H9 (cell line): ENCODE results near the gene PPP2R2B. TPM values are rescaled to one million over a fixed set of nuclear protein-coding genes. Genes with fewer than 3 reads are reported as not detected.

Source experiments
- DNase-seq: peaks from one replicate; pipeline ENCODE4 v3.0.0-alpha.2; 2017
- H2AFZ ChIP-seq: one replicate; pipeline ENCODE4 v1.6.1; 2013; ENCODE audit warnings: mild to moderate bottlenecking, low read length, control low read depth, moderate library complexity
- H2AK5ac ChIP-seq: 2 replicates; pipeline ENCODE4 v1.6.1; 2013; ENCODE audit warnings: low read length, control low read depth, mixed read lengths; ENCODE audit not compliant: insufficient read length
- H2BK120ac ChIP-seq: one replicate; pipeline ENCODE4 v1.6.1; 2013; ENCODE audit warnings: low read depth, mild to moderate bottlenecking, low read length, control low read depth, inconsistent platforms; ENCODE audit not compliant: poor library complexity, severe bottlenecking
- H2BK12ac ChIP-seq: 2 replicates; pipeline ENCODE4 v1.6.1; 2013; ENCODE audit warnings: low read length, control low read depth, mixed read lengths, low read depth; ENCODE audit not compliant: insufficient read length
- H2BK15ac ChIP-seq: 2 replicates; pipeline ENCODE4 v1.6.1; 2013; ENCODE audit warnings: low read depth, low read length, control low read depth
- H2BK20ac ChIP-seq: one replicate; pipeline ENCODE4 v1.6.1; 2013; ENCODE audit warnings: low read depth, mild to moderate bottlenecking, low read length, control low read depth, inconsistent platforms; ENCODE audit not compliant: poor library complexity, severe bottlenecking
- H2BK5ac ChIP-seq: 2 replicates; pipeline ENCODE4 v1.6.1; 2013; ENCODE audit warnings: low read length, control low read depth, mixed read lengths; ENCODE audit not compliant: insufficient read length
- H3K14ac ChIP-seq: 2 replicates; pipeline ENCODE4 v1.6.1; 2013; ENCODE audit warnings: low read length, control low read depth; ENCODE audit not compliant: insufficient read depth
- H3K18ac ChIP-seq: 2 replicates; pipeline ENCODE4 v1.6.1; 2013; ENCODE audit warnings: low read depth, mild to moderate bottlenecking, mixed read lengths, low read length, control low read depth; ENCODE audit not compliant: insufficient read length
- H3K23ac ChIP-seq: 2 replicates; pipeline ENCODE4 v1.6.1; 2013; ENCODE audit warnings: low read length, control low read depth, mixed read lengths, low read depth; ENCODE audit not compliant: insufficient read length
- H3K23me2 ChIP-seq: 2 replicates; pipeline ENCODE4 v1.6.1; 2013; ENCODE audit warnings: low read depth, mild to moderate bottlenecking, mixed read lengths, low read length, control low read depth; ENCODE audit not compliant: insufficient read length, poor library complexity, severe bottlenecking
- H3K27ac ChIP-seq: 2 replicates; pipeline ENCODE4 v1.5.1; 2013; ENCODE audit warnings: low read length, control low read depth, mixed read lengths, low read depth; ENCODE audit not compliant: insufficient read length
- H3K27me3 ChIP-seq: 2 replicates; pipeline ENCODE4 v1.6.1; 2013; ENCODE audit warnings: low read length, control low read depth, inconsistent platforms; ENCODE audit not compliant: insufficient read depth
- H3K4ac ChIP-seq: 2 replicates; pipeline ENCODE4 v1.6.1; 2013; ENCODE audit warnings: low read depth, mild to moderate bottlenecking, control low read depth, inconsistent platforms, low read length, moderate library complexity
- H3K4me1 ChIP-seq: 2 replicates; pipeline ENCODE4 v1.6.1; 2013; ENCODE audit warnings: low read length, control low read depth, inconsistent platforms; ENCODE audit not compliant: insufficient read depth
- H3K4me2 ChIP-seq: 2 replicates; pipeline ENCODE4 v1.6.1; 2013; ENCODE audit warnings: low read length, control low read depth, mixed read lengths; ENCODE audit not compliant: insufficient read length, insufficient read depth
- H3K56ac ChIP-seq: 2 replicates; pipeline ENCODE4 v1.6.1; 2013; ENCODE audit warnings: low read depth, mild to moderate bottlenecking, mixed read lengths, low read length, control low read depth; ENCODE audit not compliant: insufficient read length
- H3K79me1 ChIP-seq: 2 replicates; pipeline ENCODE4 v1.6.1; 2013; ENCODE audit warnings: low read depth, mild to moderate bottlenecking, moderate library complexity, low read length, control low read depth, inconsistent platforms; ENCODE audit not compliant: insufficient read depth, poor library complexity, severe bottlenecking
- H3K79me2 ChIP-seq: 2 replicates; pipeline ENCODE4 v1.6.1; 2013; ENCODE audit warnings: low read length, control low read depth, inconsistent platforms; ENCODE audit not compliant: insufficient read depth
- H3K9ac ChIP-seq: 2 replicates; pipeline ENCODE4 v1.6.1; 2013; ENCODE audit warnings: low read length, control low read depth, mixed read lengths; ENCODE audit not compliant: insufficient read length; ENCODE audit errors: extremely low read depth
- H3K9me3 ChIP-seq: one replicate; pipeline ENCODE4 v1.6.1; 2013; ENCODE audit warnings: low read depth, low read length, inconsistent platforms; ENCODE audit not compliant: control insufficient read depth
- H3T11ph ChIP-seq: one replicate; pipeline ENCODE4 v1.6.1; 2013; ENCODE audit warnings: mild to moderate bottlenecking, low read length, control low read depth, inconsistent platforms
- H4K20me1 ChIP-seq: one replicate; pipeline ENCODE4 v1.6.1; 2013; ENCODE audit not compliant: control insufficient read depth, insufficient read length, insufficient read depth
- H4K5ac ChIP-seq: 2 replicates; pipeline ENCODE4 v1.6.1; 2013; ENCODE audit warnings: low read depth, mild to moderate bottlenecking, mixed read lengths, low read length, control low read depth; ENCODE audit not compliant: insufficient read length
- H4K8ac ChIP-seq: replicated peaks from 2 replicates; pipeline ENCODE4 v1.6.1; 2013; ENCODE audit warnings: low read length, control low read depth, mixed read lengths, low read depth; ENCODE audit not compliant: insufficient read length
- H4K91ac ChIP-seq: 2 replicates; pipeline ENCODE4 v1.6.1; 2013; ENCODE audit warnings: low read depth, mild to moderate bottlenecking, moderate library complexity, mixed read lengths, low read length, control low read depth; ENCODE audit not compliant: insufficient read length
- H3K27ac Mint-ChIP-seq, 3 experiments: 2 replicates in 2 of 3; 3 replicates in 1 of 3; pipeline ENCODE4 v1.8.0; 2020 to 2021; ENCODE audit warnings: mixed read lengths in 3 of 3, mild to moderate bottlenecking in 1 of 3, moderate library complexity in 1 of 3
- H3K27me3 Mint-ChIP-seq: 2 replicates; pipeline ENCODE4 v1.8.0; 2021; ENCODE audit warnings: low read depth, mild to moderate bottlenecking, moderate library complexity, mixed read lengths
- H3K36me3 Mint-ChIP-seq, 3 experiments: 2 replicates in 2 of 3; 3 replicates in 1 of 3; pipeline ENCODE4 v1.8.0; 2020 to 2021; ENCODE audit warnings: low read depth in 3 of 3, mixed read lengths in 3 of 3; ENCODE audit not compliant: insufficient read depth in 1 of 3
- H3K4me1 Mint-ChIP-seq, 2 experiments: 2 replicates each; pipeline ENCODE4 v1.8.0; 2020; ENCODE audit warnings: mixed read lengths in 2 of 2
- H3K4me3 Mint-ChIP-seq, 2 experiments: 2 replicates in 1 of 2; 3 replicates in 1 of 2; pipeline ENCODE4 v1.8.0; 2020 to 2021; ENCODE audit warnings: mild to moderate bottlenecking in 2 of 2, mixed read lengths in 2 of 2, moderate library complexity in 1 of 2
- H3K9me3 Mint-ChIP-seq, 2 experiments: 2 replicates in 1 of 2; 3 replicates in 1 of 2; pipeline ENCODE4 v1.8.0; 2020; ENCODE audit warnings: mild to moderate bottlenecking in 2 of 2, mixed read lengths in 2 of 2, moderate library complexity in 1 of 2
- CTCF ChIP-seq: fragments of 200-600 bp; sonication (generic); conservative IDR thresholded peaks from 3 replicates; pipeline ENCODE4 v1.8.0; 2021; ENCODE audit warnings: antibody characterized with exemption, mild to moderate bottlenecking
- WGBS: extraction: QIAGEN DNeasy Blood & Tissue Kit; methylation state at CpG from one replicate; pipeline ENCODE4 v1.1.7; 2013; ENCODE audit warnings: missing lambda C conversion rate, low lambda C conversion rate, mixed read lengths; ENCODE audit not compliant: insufficient read length; ENCODE audit errors: extremely low coverage; 5-methylcytosine and 5-hydroxymethylcytosine counted together
- total RNA-seq: library from RNA; stranded (reverse); gene quantifications from 2 replicates; pipeline ENCODE4 v1.2.1, GENCODE V29; 2021

PPP2R2B gene
- total RNA-seq, 1 experiment from 2014 or later: 14.3 TPM

GRCh38 chr5:146796144-146796543, 82.4 kb downstream of the PPP2R2B start:
- Mint-ChIP-seq H3K36me3 (no peaks in the 10 kb centered on the region), H3K9me3 (no peaks in the 10 kb centered on the region), H3K4me3 (no peak overlapping the region), H3K4me1 (peaks cover 61 to 71% of the 10 kb centered on the region in 2 experiments), H3K27ac (no peak overlapping the region), H3K27me3 (no peaks in the 10 kb centered on the region; the same call in 1 of the 2 replicates)
- no CpG with 5 or more reads among the region's 4 CpGs for WGBS
- Histone ChIP-seq H3K27ac (no peak overlapping the region), H3K79me1 (no peaks in the 10 kb centered on the region), H4K5ac (no peak overlapping the region), H2AFZ (no peak overlapping the region), H3K27me3 (no peaks in the 10 kb centered on the region), H3K23ac (no peak overlapping the region), H2BK20ac (no peak overlapping the region), H3T11ph (no peak overlapping the region), H3K4me2 (no peak overlapping the region), H3K79me2 (no peaks in the 10 kb centered on the region), H2BK120ac (no peak overlapping the region), H3K23me2 (peaks cover 2% of the 10 kb centered on the region), H3K4ac (no peak overlapping the region), H3K56ac (no peak overlapping the region), H2BK15ac (no peak overlapping the region), H4K20me1 (no peaks in the 10 kb centered on the region), H2BK12ac (no peak overlapping the region), H3K18ac (no peak overlapping the region), H2BK5ac (no peak overlapping the region), H2AK5ac (no peak overlapping the region), H3K9me3 (no peaks in the 10 kb centered on the region), H3K14ac (no peak overlapping the region), H4K91ac (no peak overlapping the region), H4K8ac (no peak overlapping the region), H3K4me1 (peaks cover 10% of the 10 kb centered on the region), H3K9ac (no peak overlapping the region)
- no peak for DNase-seq
- no peak for TF ChIP-seq CTCF
